NCI-H2081 (cell line): ENCODE measurements around the gene MRPS18B.

Source experiments
- DNase-seq, 2 experiments: peaks; one replicate each; lab custom pipeline; 2025; lab: John Stamatoyannopoulos, UW

The MRPS18B gene

DNA sequence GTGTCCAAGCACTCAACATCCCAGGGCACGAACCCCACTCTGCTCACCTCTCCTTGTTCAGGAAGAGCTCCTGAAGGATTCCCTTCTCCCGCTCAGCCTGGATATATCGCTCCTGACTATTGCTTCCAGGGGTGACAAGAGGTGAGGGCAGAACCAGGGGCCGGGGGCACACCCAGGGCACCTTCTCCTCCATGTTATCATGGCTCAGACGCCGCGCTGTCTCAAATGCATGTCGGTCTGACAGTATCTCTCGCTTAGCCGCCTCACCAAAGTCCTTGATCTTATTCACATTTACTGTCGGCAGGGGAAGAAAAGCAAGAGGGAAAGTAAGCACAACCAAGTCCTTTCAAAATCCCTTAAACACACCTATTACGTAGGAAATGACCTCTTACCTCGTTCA, 13.7 kb upstream of the MRPS18B start:
- DNase-seq: no peak

DNA sequence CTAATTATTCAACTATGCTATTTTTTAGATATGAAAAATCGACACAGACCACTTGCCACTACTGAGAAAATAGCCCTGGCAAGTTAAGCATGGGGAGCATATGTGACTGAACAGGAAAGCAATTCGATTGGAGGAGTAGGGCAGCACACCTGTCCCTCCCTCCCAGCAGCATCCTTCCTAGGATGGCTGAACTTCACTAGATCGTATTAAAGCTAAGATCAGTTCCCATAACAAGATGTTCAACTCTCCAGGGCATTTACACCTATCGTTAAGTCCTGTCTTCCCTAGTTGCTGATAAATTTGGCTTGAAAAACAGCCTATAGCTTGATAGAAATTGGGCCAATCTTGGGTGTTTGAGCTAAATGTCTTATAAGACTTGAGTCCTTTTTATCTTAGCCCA, 7.6 kb upstream of the MRPS18B start:
- no peak for DNase-seq

- no peak for DNase-seq
These were observed 6.3 kb upstream of the MRPS18B start for GRCh38 chr6:30611150-30611855.

- DNase-seq: no peak
These were observed 5.8 kb upstream of the MRPS18B start for GRCh38 chr6:30611856-30612194.

- peak in 1 of 2 experiments; percentile 11 for DNase-seq
These were observed 5.4 kb upstream of the MRPS18B start for GRCh38 chr6:30612213-30612612.

GRCh38 chr6:30612687-30613248, 4.9 kb upstream of the MRPS18B start:
- DNase-seq: no peak

- DNase-seq: no peak
These were observed 4.2 kb upstream of the MRPS18B start for GRCh38 chr6:30613251-30614043.

DNA sequence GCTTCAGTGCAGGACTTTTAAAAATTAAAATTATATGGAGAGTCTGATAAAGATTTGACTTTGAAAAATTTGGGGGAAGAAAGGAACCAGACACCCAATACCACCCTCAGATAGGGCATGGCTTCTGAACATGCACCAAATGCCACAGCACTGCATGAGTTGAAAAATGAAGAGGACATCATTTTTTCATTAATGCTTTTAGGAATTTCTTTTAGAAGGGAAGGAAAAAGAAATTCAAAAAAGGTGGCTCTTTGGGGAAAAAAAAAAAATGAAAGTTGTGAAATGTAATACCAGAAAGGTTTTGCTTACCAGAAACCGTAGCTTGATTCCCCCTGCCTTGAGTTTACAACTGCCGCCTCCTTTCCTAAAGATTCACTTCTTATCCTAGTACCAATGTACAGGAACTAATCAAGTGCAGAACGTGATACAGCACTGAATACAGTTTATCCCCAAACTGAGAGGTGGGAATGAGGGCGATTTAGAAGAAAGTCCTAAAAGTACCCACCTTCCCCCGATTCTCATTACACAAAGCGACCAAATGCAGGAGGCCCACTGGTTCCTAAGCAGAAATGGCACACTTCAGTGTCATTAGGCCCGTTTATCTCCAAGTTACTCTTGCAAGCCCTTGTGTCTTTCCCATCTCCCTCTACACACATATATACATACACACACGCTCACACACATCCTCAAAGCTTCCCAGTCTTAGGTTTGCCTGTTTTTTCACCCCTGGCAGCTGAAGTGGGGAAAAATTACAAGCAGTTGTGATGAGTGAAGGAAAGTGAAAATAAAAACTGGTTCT, 3.4 kb upstream of the MRPS18B start:
- DNase-seq: peak in 1 of 2 experiments; percentile 25

- DNase-seq: peak; percentile 96 to 97
These were observed 2.8 kb upstream of the MRPS18B start for GRCh38 chr6:30614843-30615218.

DNA sequence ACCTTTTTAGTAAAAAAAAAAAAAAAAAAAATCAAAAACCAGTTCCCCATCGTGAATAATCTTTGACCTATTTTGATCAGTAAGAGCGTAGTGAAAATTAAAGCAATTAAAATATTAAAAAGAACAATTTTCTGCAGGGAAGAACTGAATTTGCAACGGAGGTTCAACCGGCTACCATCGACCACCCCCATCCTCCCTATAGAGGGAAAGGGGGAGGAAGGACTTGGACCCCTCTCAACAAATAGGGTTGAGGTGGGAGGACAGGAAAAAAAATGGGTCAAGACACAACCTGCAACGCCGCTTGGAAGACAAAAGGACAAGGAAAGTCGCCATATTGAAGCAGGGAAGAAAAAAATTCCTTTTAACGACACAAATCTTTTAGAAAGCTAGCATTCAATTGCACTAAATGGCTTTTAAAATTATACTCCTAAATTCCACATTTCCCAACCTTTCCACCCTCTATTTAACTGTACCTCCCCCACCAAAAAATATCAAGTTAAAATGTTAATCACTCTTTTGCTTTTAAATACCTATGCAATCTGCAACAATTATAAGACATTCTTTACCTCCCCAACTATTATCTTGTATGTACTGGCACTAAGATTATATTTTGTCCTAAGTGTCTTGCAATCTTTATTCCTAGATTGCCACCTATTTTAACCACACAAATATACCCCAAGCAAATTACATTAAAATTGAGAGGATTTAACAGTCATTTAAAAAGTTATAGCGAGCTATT, 2.3 kb upstream of the MRPS18B start:
- DNase-seq: peak; percentile 60 to 77

DNA sequence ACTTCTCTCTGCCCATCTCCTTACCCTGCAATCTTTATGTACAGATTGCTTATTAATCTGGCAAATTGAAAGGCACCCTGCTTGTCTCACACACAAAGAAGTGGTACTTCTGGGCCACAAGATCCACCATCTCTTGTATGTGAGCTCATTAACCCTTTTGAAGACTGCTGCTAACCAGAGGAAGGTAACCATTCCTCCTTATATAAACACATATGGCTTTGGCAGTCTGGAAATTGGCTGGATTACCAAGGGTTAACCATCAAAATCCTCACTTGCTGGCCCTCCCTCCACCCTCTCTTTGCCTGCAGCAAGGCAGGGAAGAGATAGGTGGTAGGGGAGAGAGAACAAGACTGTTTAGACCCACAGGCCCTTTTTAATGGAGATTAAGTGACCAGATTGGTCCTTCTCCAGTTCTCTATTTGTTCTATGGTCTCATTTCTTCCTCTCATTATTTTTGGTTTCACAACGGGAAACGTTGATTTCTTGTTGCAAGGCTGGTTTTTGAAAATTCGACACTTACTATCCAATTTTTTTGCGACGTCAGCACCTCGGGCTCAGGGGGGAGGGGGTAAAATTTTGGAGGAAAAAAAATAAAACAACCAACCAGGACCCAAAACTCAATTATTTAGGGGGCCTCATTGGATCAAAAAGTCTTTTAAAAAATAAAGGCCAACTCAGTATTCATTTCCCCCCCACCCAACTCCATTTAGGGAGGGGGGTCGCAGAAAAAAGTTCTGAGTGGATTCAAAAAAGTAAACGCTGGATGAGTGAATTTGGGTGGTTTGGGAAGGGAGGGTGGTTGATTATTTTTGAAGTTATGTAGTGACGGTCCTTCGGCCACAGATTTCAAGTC, 1.5 kb upstream of the MRPS18B start:
- peak; percentile 44 to 64 for DNase-seq

- peak; percentile 99 to 100 for DNase-seq
These were observed 652 bp upstream of the MRPS18B start, which contains the start of gene PPP1R10 for GRCh38 chr6:30616811-30617564. TSS of gene PPP1R10 (minus strand) at chr6:30617243. CDS start at chr6:30609944, 7,299 bp downstream.

DNA sequence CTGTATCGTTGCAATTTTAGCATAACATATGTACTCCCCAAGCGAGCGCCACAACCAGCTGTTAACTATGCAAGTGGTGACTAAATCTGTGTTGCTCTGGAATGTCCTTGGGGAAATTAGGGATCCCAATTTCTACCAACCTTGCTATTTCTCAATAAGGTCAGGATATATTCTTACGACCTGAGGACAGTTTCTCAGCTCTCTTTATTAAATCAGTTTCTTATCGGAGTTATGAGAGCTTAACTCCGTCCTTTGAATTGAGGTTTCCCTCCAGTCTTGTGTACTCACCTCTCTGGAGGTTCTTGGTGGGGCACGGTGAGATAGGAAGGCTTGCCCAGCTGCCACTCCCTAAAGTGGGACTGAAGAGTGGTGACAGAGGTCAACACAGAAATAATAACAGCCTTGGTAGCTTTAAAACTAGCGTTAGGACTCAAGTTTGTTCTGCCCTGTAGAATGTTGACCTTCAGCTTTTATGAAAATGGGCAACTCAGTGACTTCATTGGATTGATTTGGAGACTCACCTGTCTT, 694 bp downstream of the MRPS18B start:
- peak in 1 of 2 experiments; percentile 7 for DNase-seq

GRCh38 chr6:30619561-30619960, 1.9 kb downstream of the MRPS18B start:
- DNase-seq: no peak

DNA sequence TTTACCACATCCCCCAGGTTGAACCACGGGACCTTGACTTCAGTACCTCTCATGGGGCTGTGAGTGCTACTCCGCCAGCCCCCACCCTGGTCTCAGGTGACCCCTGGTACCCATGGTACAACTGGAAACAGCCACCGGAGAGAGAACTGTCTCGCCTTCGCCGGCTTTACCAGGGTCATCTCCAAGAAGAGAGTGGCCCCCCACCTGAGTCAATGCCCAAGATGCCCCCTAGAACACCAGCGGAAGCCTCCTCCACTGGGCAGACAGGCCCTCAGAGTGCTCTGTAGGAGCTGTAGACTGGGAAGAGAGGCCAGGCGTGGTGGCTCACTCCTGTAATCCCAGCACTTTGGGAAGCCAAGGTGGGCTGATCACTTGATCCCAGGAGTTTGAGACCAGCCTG, 7.9 kb downstream of the MRPS18B start:
- no peak for DNase-seq

- peak; percentile 61 to 81 for DNase-seq
These were observed 9.1 kb downstream of the MRPS18B start, which contains the start of gene ATAT1 for GRCh38 chr6:30626484-30627366. TSS of gene ATAT1 (plus strand) at chr6:30626874.

DNA sequence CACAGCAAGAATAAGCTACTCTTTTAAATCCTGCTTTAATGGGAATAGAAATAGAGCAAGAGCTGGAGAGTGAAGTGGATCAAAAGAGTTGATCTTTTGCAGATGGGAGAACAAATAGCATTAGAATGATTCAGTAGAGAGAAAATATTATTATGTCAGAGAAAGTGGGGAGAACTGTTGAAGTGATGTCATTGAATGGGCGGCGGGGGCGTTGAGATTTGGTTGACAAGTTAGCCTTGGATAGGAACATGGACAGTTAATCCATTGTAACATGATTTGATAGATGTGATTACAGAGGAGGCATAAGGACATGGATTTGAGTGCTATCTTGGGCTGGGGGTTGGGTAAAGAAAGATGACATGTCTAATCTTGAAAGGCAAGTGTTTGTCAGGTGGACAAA, 18.2 kb downstream of the MRPS18B start:
- DNase-seq: no peak

GRCh38 chr6:30640481-30640880, 22.8 kb downstream of the MRPS18B start:
- no peak for DNase-seq
